B cell (primary cell): ENCODE data around the gene GLB1L. TPM values are rescaled to one million over a fixed set of nuclear protein-coding genes. Genes with fewer than 3 reads are reported as not detected.

Source experiments
- ATAC-seq: fragments of 200-7000 bp; cut with Tn5 transposase; one replicate; pipeline ENCODE4 v1.10.0; 2021; ENCODE audit warnings: low read depth, mild to moderate bottlenecking, moderate number of reproducible peaks, moderate library complexity
- CTCF ChIA-PET: fragments of 350-600 bp; sonication (Branson Sonifier 250); formaldehyde crosslinking; loops from one replicate; lab custom pipeline; 2021; ENCODE audit warnings: antibody characterized with exemption, inconsistent platforms; lab: Charles Lee
- POLR2A ChIA-PET: fragments of 350-600 bp; sonication (Branson Sonifier 250); formaldehyde crosslinking; loops from one replicate; lab custom pipeline; 2021; ENCODE audit warnings: antibody characterized with exemption; lab: Charles Lee
- DNase-seq: peaks from one replicate; pipeline ENCODE4 v3.0.0; 2013
- H2AFZ ChIP-seq: 2 replicates; pipeline ENCODE4 v1.6.1; 2012; ENCODE audit warnings: mild to moderate bottlenecking, low read depth, low read length; ENCODE audit not compliant: insufficient read depth, poor library complexity, severe bottlenecking
- H3K27ac ChIP-seq, 2 donors: 1 replicate in 1 of 2; 2 replicates in 1 of 2; pipeline ENCODE4 v1.5.1; 2012 to 2013; ENCODE audit warnings: low read length in 2 of 2, mild to moderate bottlenecking in 2 of 2, moderate library complexity in 1 of 2
- H3K27me3 ChIP-seq, 4 experiments: fragments of 200-600 bp in 1 of 4; sonication (generic) in 1 of 4; replicated peaks in 1 of 4; 1 replicate in 2 of 4; 2 replicates in 2 of 4; pipeline versions ENCODE4 v1.6.1 to v1.7.0; 2013 to 2016; ENCODE audit warnings: low read length in 3 of 4, mild to moderate bottlenecking in 2 of 4, mixed read lengths in 1 of 4, moderate library complexity in 1 of 4; ENCODE audit not compliant: insufficient read depth in 4 of 4, control insufficient read depth in 3 of 4; ENCODE audit errors: control extremely low read depth in 1 of 4
- H3K36me3 ChIP-seq, 2 experiments: replicated peaks in 1 of 2; 1 replicate in 1 of 2; 2 replicates in 1 of 2; pipeline versions ENCODE4 v1.6.1 to v1.7.1; 2013; ENCODE audit warnings: low read length in 1 of 2; ENCODE audit not compliant: insufficient read depth in 2 of 2, control insufficient read depth in 1 of 2; ENCODE audit errors: control extremely low read depth in 1 of 2, extremely low read depth in 1 of 2
- H3K4me1 ChIP-seq, 2 donors: fragments of 200-600 bp in 1 of 2; sonication (generic) in 1 of 2; 1 replicate in 1 of 2; 2 replicates in 1 of 2; pipeline versions ENCODE4 v1.5.1 to v1.6.1; 2013 to 2017; ENCODE audit warnings: low read length in 2 of 2; ENCODE audit not compliant: control insufficient read depth in 2 of 2, insufficient read depth in 2 of 2
- H3K4me2 ChIP-seq: replicated peaks from 2 replicates; pipeline ENCODE3; 2012; ENCODE audit warnings: mild to moderate bottlenecking, low read depth, low read length; ENCODE audit not compliant: poor library complexity, severe bottlenecking
- H3K4me3 ChIP-seq, 5 experiments: fragments of 200-600 bp in 1 of 5; sonication (generic) in 1 of 5; 1 replicate in 3 of 5; 2 replicates in 2 of 5; pipeline versions ENCODE4 v1.5.1 to v1.7.0; 2011 to 2016; ENCODE audit warnings: low read length in 4 of 5, mild to moderate bottlenecking in 4 of 5, low read depth in 2 of 5, control low read depth in 1 of 5, moderate library complexity in 1 of 5; ENCODE audit not compliant: insufficient read depth in 1 of 5; ENCODE audit errors: control extremely low read depth in 1 of 5, extremely low read depth in 1 of 5
- H3K79me2 ChIP-seq: fragments of 200-600 bp; sonication (generic); one replicate; pipeline ENCODE4 v1.6.0; 2016; ENCODE audit warnings: low read length; ENCODE audit not compliant: control insufficient read depth, insufficient read depth
- H3K9ac ChIP-seq: fragments of 200-600 bp; sonication (generic); 2 replicates; pipeline ENCODE4 v1.6.1; 2017; ENCODE audit warnings: mild to moderate bottlenecking, low read length, moderate library complexity
- H3K9me3 ChIP-seq, 3 donors: one replicate each; pipeline versions ENCODE4 v1.6.1 to v1.7.1; 2013; ENCODE audit warnings: low read length in 2 of 3; ENCODE audit not compliant: control insufficient read depth in 2 of 3, insufficient read depth in 1 of 3; ENCODE audit errors: control extremely low read depth in 1 of 3
- H4K20me1 ChIP-seq: 2 replicates; pipeline ENCODE4 v1.6.0; 2012; ENCODE audit warnings: mild to moderate bottlenecking, low read length; ENCODE audit not compliant: insufficient read depth, control insufficient read depth, poor library complexity, severe bottlenecking
- H3K27ac Mint-ChIP-seq: one replicate; pipeline ENCODE4 v1.8.0; 2021; ENCODE audit warnings: mixed read lengths
- H3K27me3 Mint-ChIP-seq: one replicate; pipeline ENCODE4 v1.8.0; 2021; ENCODE audit warnings: mixed read lengths
- H3K4me1 Mint-ChIP-seq: one replicate; pipeline ENCODE4 v1.8.0; 2021; ENCODE audit warnings: mixed read lengths
- H3K4me3 Mint-ChIP-seq: one replicate; pipeline ENCODE4 v1.8.0; 2021; ENCODE audit warnings: mixed read lengths
- H3K9me3 Mint-ChIP-seq: one replicate; pipeline ENCODE4 v1.8.0; 2022; ENCODE audit warnings: mixed read lengths; ENCODE audit not compliant: insufficient read depth
- CTCF ChIP-seq: fragments of 200-600 bp; IDR thresholded peaks from one replicate; pipeline ENCODE4 v1.8.0; 2022; ENCODE audit warnings: antibody characterized with exemption, mild to moderate bottlenecking
- EZH2 ChIP-seq: IDR thresholded peaks from 2 replicates; pipeline ENCODE4 v1.6.1; 2012; ENCODE audit warnings: borderline replicate concordance, low read depth, mild to moderate bottlenecking, moderate library complexity, low read length; ENCODE audit not compliant: insufficient read depth, poor library complexity, severe bottlenecking
- WGBS: methylation state at CpG from one replicate; pipeline ENCODE4 v1.1.5; 2013; ENCODE audit warnings: missing lambda C conversion rate; ENCODE audit not compliant: insufficient coverage; 5-methylcytosine and 5-hydroxymethylcytosine counted together
- intact Hi-C: fragments of 100-400 bp; cut with micrococcal nuclease; formaldehyde crosslinking; loops from one replicate; pipeline ENCODE4 v1.10.0; 2022
- polyA plus RNA-seq: library from polyadenylated mRNA; depleted of rRNA; stranded (reverse); fragments of >200 nt; gene quantifications from 2 replicates; pipeline ENCODE4 v1.2.3, GENCODE V29; 2012
- total RNA-seq, 2 donors: library from RNA; stranded (reverse); fragments of 120-200 nt in 1 of 2; gene quantifications; 1 replicate in 1 of 2; 2 replicates in 1 of 2; pipeline versions ENCODE4 v1.2.3 to v1.2.4, GENCODE V29; 2013 to 2022

GLB1L gene
- total and polyA plus RNA-seq, 2 donors (not counting 1 experiment from before 2014, with no cell fraction given) = 2.4 to 4.1 TPM

GRCh38 chr2:219278655-219279150, 33.5 kb upstream of the GLB1L start:
- CTCF ChIA-PET = interaction anchor here (0.9 to 15.8 kb wide), 16 partner anchors 10 to 619 kb away, joined by 3 to 239 read pairs (median 10); partner anchors contain the start of genes ANKZF1, ATG9A, BCS1L and CNPPD1
- peaks cover 50% of the 10 kb centered on the region for H3K4me1 Mint-ChIP-seq
- WGBS = 0% methylated on average over 4 of the region's 9 CpGs

More at GRCh38 chr2:219278655-219279150, 33.5 kb upstream of the GLB1L start:
- TF ChIP-seq EZH2 (no peak), CTCF (no peak)
- peak overlapping the region; percentile 92 for H3K4me3 Mint-ChIP-seq
- H3K27ac Mint-ChIP-seq = peak overlapping the region; percentile 96
- Histone ChIP-seq H3K79me2 (peaks cover 36% of the 10 kb centered on the region), H3K4me2 (peak overlapping the region; percentile 93), H3K27ac (peak overlapping the region; percentile 98 to 100), H3K9me3 (no peaks in the 10 kb centered on the region), H2AFZ (peak overlapping the region; percentile 20), H3K4me3 (peak overlapping the region; percentile 46 to 77 (median 67)), H3K9ac (peak overlapping the region; percentile 65), H3K4me1 (peaks cover 32 to 48% of the 10 kb centered on the region in 2 donors), H4K20me1 (peaks cover 32% of the 10 kb centered on the region), H3K27me3 (no peaks in the 10 kb centered on the region), H3K36me3 (peaks cover 2 to 37% of the 10 kb centered on the region in 2 experiments)
- POLR2A ChIA-PET = interaction anchor here (0.6 to 7.2 kb wide), 18 partner anchors 12 to 405 kb away, joined by 3 to 106 read pairs (median 8); partner anchors contain the start of genes ABCB6, ANKZF1, ATG9A and CNPPD1
- ATAC-seq = no peak
- no peaks in the 10 kb centered on the region for H3K27me3 Mint-ChIP-seq
- no peak for DNase-seq
- H3K9me3 Mint-ChIP-seq = no peaks in the 10 kb centered on the region
- intact Hi-C loops = loop anchor here (1.0 to 10.0 kb wide), 13 partner anchors 16 to 398 kb away; partner anchors contain the start of genes ABCB6, ANKZF1, ATG9A and CNPPD1
